Measurements from ENCODE around the gene C8A. TPM values are rescaled to one million over a fixed set of nuclear protein-coding genes. Genes with fewer than 3 reads are reported as not detected.

The C8A gene
- total and polyA plus RNA-seq, 2 experiments from 2014 or later, result not detected

- H3K4me1 ChIP-seq (ENCODE audit: insufficient read depth), result peaks cover 14% of the 10 kb centered on the region
- 76 to 85% methylated on average over 4 of the region's 4 CpGs for whole genome bisulfite sequencing, 2 experiments (ENCODE audit: low coverage in 1 of 2, low lambda C conversion rate in 2 of 2, missing lambda C conversion rate in 2 of 2)
- H3K27me3 ChIP-seq (replicated peaks; ENCODE audit: insufficient read depth), result no peaks in the 10 kb centered on the region
- TF ChIP-seq EZH2phosphoT487 (IDR thresholded peaks at IDR 0.05; ENCODE audit: insufficient read depth, low read depth), result no peak
- TF ChIP-seq EZH2 (IDR thresholded peaks at IDR 0.05; ENCODE audit: insufficient read depth, poor library complexity, severe bottlenecking), result no peak
- no peak overlapping the region for H2AFZ ChIP-seq
- DNase-seq, result no peak
- no peak overlapping the region for H3K4me2 ChIP-seq (ENCODE audit: unreplicated experiment)
- H3K9ac ChIP-seq, result no peak overlapping the region
- in situ Hi-C loops (cut with MboI), result loop anchor here (10.0 to 25.0 kb wide), 3 partner anchors 138 to 1326 kb away; no protein-coding TSS in a partner anchor
- H3K9me3 ChIP-seq (ENCODE audit: low read depth), result no peaks in the 10 kb centered on the region
- no peaks in the 10 kb centered on the region for H3K79me2 ChIP-seq (ENCODE audit: insufficient read depth)
- no peak overlapping the region for H3K4me3 ChIP-seq
- no peaks in the 10 kb centered on the region for H4K20me1 ChIP-seq (ENCODE audit: insufficient read depth)
- H3F3A ChIP-seq (ENCODE audit: insufficient read depth), result 0 out of 2 replicates have a peak, but pooled peaks cover 4% of the 10 kb centered on the region
- H3K27ac ChIP-seq, result no peak overlapping the region
- H3K9me2 ChIP-seq (ENCODE audit: insufficient read depth), result no peaks in the 10 kb centered on the region
- H3K36me3 ChIP-seq (ENCODE audit: low read depth), result no peaks in the 10 kb centered on the region
These were observed 18.2 kb upstream of the C8A start for GRCh38 chr1:56836359-56836758.

GRCh38 chr1:56837244-56837939 lies 17.2 kb upstream of the C8A start:
- TF ChIP-seq EZH2 (IDR thresholded peaks at IDR 0.05; ENCODE audit: insufficient read depth, poor library complexity, severe bottlenecking), result no peak
- no peak for TF ChIP-seq EZH2phosphoT487 (IDR thresholded peaks at IDR 0.05; ENCODE audit: insufficient read depth, low read depth)
- Histone ChIP-seq H3K27ac (no peak overlapping the region), H3K9me2 (ENCODE audit: insufficient read depth) (no peaks in the 10 kb centered on the region), H2AFZ (no peak overlapping the region), H3K27me3 (replicated peaks; ENCODE audit: insufficient read depth) (no peaks in the 10 kb centered on the region), H3K4me1 (ENCODE audit: insufficient read depth) (peaks cover 5% of the 10 kb centered on the region), H4K20me1 (ENCODE audit: insufficient read depth) (no peaks in the 10 kb centered on the region), H3K9me3 (ENCODE audit: low read depth) (no peaks in the 10 kb centered on the region), H3F3A (ENCODE audit: insufficient read depth) (0 out of 2 replicates have a peak, but pooled peaks cover 4% of the 10 kb centered on the region), H3K4me2 (ENCODE audit: unreplicated experiment) (no peak overlapping the region), H3K9ac (no peak overlapping the region), H3K79me2 (ENCODE audit: insufficient read depth) (no peaks in the 10 kb centered on the region), H3K4me3 (no peak overlapping the region), H3K36me3 (ENCODE audit: low read depth) (no peaks in the 10 kb centered on the region)
- in situ Hi-C loops (cut with MboI), result loop anchor here (10.0 to 25.0 kb wide), 3 partner anchors 137 to 1325 kb away; no protein-coding TSS in a partner anchor
- peak; percentile 35 for DNase-seq
- WGBS, 2 experiments (ENCODE audit: low coverage in 1 of 2, low lambda C conversion rate in 2 of 2, missing lambda C conversion rate in 2 of 2), result 50 to 53% methylated on average over 9 of the region's 9 CpGs

- no peaks in the 10 kb centered on the region for H3K79me2 ChIP-seq (ENCODE audit: insufficient read depth)
- H3K4me1 ChIP-seq (ENCODE audit: insufficient read depth), result no peaks in the 10 kb centered on the region
- in situ Hi-C loops (cut with MboI), result loop anchor here (10.0 to 25.0 kb wide), 3 partner anchors 136 to 1324 kb away; no protein-coding TSS in a partner anchor
- WGBS, 2 experiments (ENCODE audit: low coverage in 1 of 2, low lambda C conversion rate in 2 of 2, missing lambda C conversion rate in 2 of 2), result 29 to 33% methylated on average over 3 of the region's 3 CpGs
- H3K9me2 ChIP-seq (ENCODE audit: insufficient read depth), result no peaks in the 10 kb centered on the region
- H2AFZ ChIP-seq, result no peak overlapping the region
- H3K27me3 ChIP-seq (replicated peaks; ENCODE audit: insufficient read depth), result no peaks in the 10 kb centered on the region
- no peaks in the 10 kb centered on the region for H4K20me1 ChIP-seq (ENCODE audit: insufficient read depth)
- H3K27ac ChIP-seq, result no peak overlapping the region
- H3K36me3 ChIP-seq (ENCODE audit: low read depth), result no peaks in the 10 kb centered on the region
- 0 out of 2 replicates have a peak, but pooled peaks cover 4% of the 10 kb centered on the region for H3F3A ChIP-seq (ENCODE audit: insufficient read depth)
- H3K4me3 ChIP-seq, result no peak overlapping the region
- no peaks in the 10 kb centered on the region for H3K9me3 ChIP-seq (ENCODE audit: low read depth)
- H3K9ac ChIP-seq, result no peak overlapping the region
- no peak overlapping the region for H3K4me2 ChIP-seq (ENCODE audit: unreplicated experiment)
- TF ChIP-seq EZH2 (IDR thresholded peaks at IDR 0.05; ENCODE audit: insufficient read depth, poor library complexity, severe bottlenecking) (no peak), EZH2phosphoT487 (IDR thresholded peaks at IDR 0.05; ENCODE audit: insufficient read depth, low read depth) (no peak)
- peak; percentile 36 for DNase-seq
These were observed 15.8 kb upstream of the C8A start for GRCh38 chr1:56838759-56839158.

- DNase-seq, result no peak
- 71 to 73% methylated on average over 3 of the region's 3 CpGs for WGBS, 2 experiments (ENCODE audit: low coverage in 1 of 2, low lambda C conversion rate in 2 of 2, missing lambda C conversion rate in 2 of 2)
- H3K79me2 ChIP-seq (ENCODE audit: insufficient read depth), result no peaks in the 10 kb centered on the region
- no peaks in the 10 kb centered on the region for H3K9me2 ChIP-seq (ENCODE audit: insufficient read depth)
- H3K9me3 ChIP-seq (ENCODE audit: low read depth), result no peaks in the 10 kb centered on the region
- TF ChIP-seq EZH2 (IDR thresholded peaks at IDR 0.05; ENCODE audit: insufficient read depth, poor library complexity, severe bottlenecking) (no peak), EZH2phosphoT487 (IDR thresholded peaks at IDR 0.05; ENCODE audit: insufficient read depth, low read depth) (no peak)
- in situ Hi-C loops (cut with MboI), result loop anchor here (25.0 kb wide), 1 partner anchor 1319 kb away; no protein-coding TSS in a partner anchor
- H3K4me2 ChIP-seq (ENCODE audit: unreplicated experiment), result no peak overlapping the region
- no peaks in the 10 kb centered on the region for H4K20me1 ChIP-seq (ENCODE audit: insufficient read depth)
- no peak overlapping the region for H2AFZ ChIP-seq
- H3K9ac ChIP-seq, result no peak overlapping the region
- H3K4me3 ChIP-seq, result no peak overlapping the region
- H3K27ac ChIP-seq, result no peak overlapping the region
- 0 out of 2 replicates have a peak, but pooled peaks cover under 1% of the 10 kb centered on the region for H3F3A ChIP-seq (ENCODE audit: insufficient read depth)
- no peaks in the 10 kb centered on the region for H3K36me3 ChIP-seq (ENCODE audit: low read depth)
- H3K4me1 ChIP-seq (ENCODE audit: insufficient read depth), result no peaks in the 10 kb centered on the region
- no peaks in the 10 kb centered on the region for H3K27me3 ChIP-seq (replicated peaks; ENCODE audit: insufficient read depth)
These were observed 11.1 kb upstream of the C8A start for GRCh38 chr1:56843544-56843943.
